NCI-H2196 (cell line): ENCODE results near the gene CERK.

Experiments used
- DNase-seq: peaks from one replicate; lab custom pipeline; 2025; ENCODE audit not compliant: unreplicated experiment; lab: John Stamatoyannopoulos, UW

CERK gene

GRCh38 chr22:46664301-46664855 is 73.7 kb downstream of the CERK start:
- no peak for DNase-seq

- DNase-seq, result no peak
These were observed 74.5 kb downstream of the CERK start for GRCh38 chr22:46663436-46664100.

GRCh38 chr22:46663001-46663400 is 75.1 kb downstream of the CERK start:
- no peak for DNase-seq

- no peak for DNase-seq
These were observed 75.8 kb downstream of the CERK start for GRCh38 chr22:46662226-46662625.

GRCh38 chr22:46661221-46661851 is 76.7 kb downstream of the CERK start:
- peak; percentile 94 for DNase-seq

- DNase-seq, result peak; percentile 97
These were observed 77.3 kb downstream of the CERK start for GRCh38 chr22:46660604-46661201.

GRCh38 chr22:46659791-46660186 is 78.3 kb downstream of the CERK start:
- no peak for DNase-seq

GRCh38 chr22:46659059-46659790 is 78.8 kb downstream of the CERK start:
- DNase-seq, result no peak

GRCh38 chr22:46657996-46658947 is 79.8 kb downstream of the CERK start:
- no peak for DNase-seq

- DNase-seq, result no peak
These were observed 80.4 kb downstream of the CERK start for GRCh38 chr22:46657655-46657953.

GRCh38 chr22:46656856-46657654 is 81.0 kb downstream of the CERK start:
- no peak for DNase-seq

- no peak for DNase-seq
These were observed 82.0 kb downstream of the CERK start for GRCh38 chr22:46655861-46656608.

GRCh38 chr22:46654927-46655595 is 83.0 kb downstream of the CERK start:
- DNase-seq, result no peak

GRCh38 chr22:46654426-46654825 is 83.6 kb downstream of the CERK start:
- no peak for DNase-seq

- no peak for DNase-seq
These were observed 84.5 kb downstream of the CERK start for GRCh38 chr22:46653596-46653995.

- DNase-seq, result peak; percentile 21
These were observed 85.2 kb downstream of the CERK start for GRCh38 chr22:46652847-46653331.

GRCh38 chr22:46652081-46652846 is 85.8 kb downstream of the CERK start:
- DNase-seq, result no peak

GRCh38 chr22:46651316-46651715 is 86.7 kb downstream of the CERK start:
- DNase-seq, result no peak
